ENCODE results near the gene SENP5.

DNA sequence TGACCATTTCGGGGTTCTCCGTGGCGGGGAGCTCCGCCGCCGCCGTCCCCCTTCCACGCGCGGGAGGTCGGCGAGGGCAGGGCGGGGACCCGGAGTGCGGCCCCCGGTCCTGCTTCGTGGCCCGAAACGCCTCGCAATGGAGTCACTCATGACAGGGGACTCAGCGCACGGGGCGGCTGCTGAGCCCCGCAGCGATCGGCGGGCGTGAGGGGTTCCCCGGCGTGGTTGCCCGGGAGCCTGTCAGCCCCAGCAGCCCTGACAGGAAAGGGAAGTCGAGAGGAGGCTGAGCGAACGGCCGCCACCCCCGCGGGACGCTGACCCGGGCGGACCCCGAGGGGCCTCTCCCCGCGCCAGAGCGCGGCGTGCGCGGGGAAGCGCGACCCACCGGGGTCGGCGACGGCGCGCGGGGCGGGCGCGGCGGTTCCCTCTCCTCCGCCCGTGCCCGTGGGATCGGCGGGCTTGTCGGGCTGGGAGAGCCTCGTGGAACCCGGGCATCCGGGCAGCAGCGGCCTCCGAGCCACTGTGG lies 101.5 kb downstream of the SENP5 start:
- TF ChIP-seq, protein P1, sequence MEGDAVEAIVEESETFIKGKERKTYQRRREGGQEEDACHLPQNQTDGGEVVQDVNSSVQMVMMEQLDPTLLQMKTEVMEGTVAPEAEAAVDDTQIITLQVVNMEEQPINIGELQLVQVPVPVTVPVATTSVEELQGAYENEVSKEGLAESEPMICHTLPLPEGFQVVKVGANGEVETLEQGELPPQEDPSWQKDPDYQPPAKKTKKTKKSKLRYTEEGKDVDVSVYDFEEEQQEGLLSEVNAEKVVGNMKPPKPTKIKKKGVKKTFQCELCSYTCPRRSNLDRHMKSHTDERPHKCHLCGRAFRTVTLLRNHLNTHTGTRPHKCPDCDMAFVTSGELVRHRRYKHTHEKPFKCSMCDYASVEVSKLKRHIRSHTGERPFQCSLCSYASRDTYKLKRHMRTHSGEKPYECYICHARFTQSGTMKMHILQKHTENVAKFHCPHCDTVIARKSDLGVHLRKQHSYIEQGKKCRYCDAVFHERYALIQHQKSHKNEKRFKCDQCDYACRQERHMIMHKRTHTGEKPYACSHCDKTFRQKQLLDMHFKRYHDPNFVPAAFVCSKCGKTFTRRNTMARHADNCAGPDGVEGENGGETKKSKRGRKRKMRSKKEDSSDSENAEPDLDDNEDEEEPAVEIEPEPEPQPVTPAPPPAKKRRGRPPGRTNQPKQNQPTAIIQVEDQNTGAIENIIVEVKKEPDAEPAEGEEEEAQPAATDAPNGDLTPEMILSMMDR (IDR thresholded peaks at IDR 0.05): no peak
- TF ChIP-seq EP300 (IDR thresholded peaks at IDR 0.05): no peak
